ENCODE measurements around the gene CC2D1A.
"Not testable (repeated sequence)": the region's sequence is repeated elsewhere in the genome, so short reads cannot be mapped to it uniquely, and the experiment has no call there.

DNA sequence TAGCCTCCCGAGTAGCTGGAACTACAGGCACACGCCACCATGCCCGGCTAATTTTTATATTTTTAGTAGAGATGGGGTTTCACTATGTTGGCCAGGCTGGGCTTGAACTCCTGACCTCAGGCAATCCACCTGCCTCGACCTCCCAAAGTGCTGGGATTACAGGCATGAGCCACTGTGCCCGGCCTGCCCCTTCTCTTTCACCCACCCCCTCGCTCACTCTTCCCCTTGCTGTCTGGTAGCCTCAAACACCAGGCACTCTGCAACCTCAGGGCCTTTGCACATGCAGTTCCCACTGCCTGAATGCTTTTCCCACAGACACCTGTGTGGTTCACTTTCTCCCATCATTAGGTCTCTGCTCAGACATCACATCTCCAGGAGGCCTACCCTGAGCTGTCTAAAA, 16.1 kb downstream of the CC2D1A start:
- TF ChIP-seq, protein P1, sequence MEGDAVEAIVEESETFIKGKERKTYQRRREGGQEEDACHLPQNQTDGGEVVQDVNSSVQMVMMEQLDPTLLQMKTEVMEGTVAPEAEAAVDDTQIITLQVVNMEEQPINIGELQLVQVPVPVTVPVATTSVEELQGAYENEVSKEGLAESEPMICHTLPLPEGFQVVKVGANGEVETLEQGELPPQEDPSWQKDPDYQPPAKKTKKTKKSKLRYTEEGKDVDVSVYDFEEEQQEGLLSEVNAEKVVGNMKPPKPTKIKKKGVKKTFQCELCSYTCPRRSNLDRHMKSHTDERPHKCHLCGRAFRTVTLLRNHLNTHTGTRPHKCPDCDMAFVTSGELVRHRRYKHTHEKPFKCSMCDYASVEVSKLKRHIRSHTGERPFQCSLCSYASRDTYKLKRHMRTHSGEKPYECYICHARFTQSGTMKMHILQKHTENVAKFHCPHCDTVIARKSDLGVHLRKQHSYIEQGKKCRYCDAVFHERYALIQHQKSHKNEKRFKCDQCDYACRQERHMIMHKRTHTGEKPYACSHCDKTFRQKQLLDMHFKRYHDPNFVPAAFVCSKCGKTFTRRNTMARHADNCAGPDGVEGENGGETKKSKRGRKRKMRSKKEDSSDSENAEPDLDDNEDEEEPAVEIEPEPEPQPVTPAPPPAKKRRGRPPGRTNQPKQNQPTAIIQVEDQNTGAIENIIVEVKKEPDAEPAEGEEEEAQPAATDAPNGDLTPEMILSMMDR (IDR thresholded peaks at IDR 0.05) = not testable (repeated sequence)
- TF ChIP-seq POLR2AphosphoS5 (IDR thresholded peaks at IDR 0.05) = not testable (repeated sequence)
